ENCODE data around the gene ATP11B. TPM values are rescaled to one million over a fixed set of nuclear protein-coding genes. Genes with fewer than 3 reads are reported as not detected.

The ATP11B gene
- total and polyA plus RNA-seq, 9 of the 15 experiments (the other 6 are each of a cell fraction or from before 2014, with no cell fraction given): 11.9 to 68.7 (median 41.8) TPM

DNA sequence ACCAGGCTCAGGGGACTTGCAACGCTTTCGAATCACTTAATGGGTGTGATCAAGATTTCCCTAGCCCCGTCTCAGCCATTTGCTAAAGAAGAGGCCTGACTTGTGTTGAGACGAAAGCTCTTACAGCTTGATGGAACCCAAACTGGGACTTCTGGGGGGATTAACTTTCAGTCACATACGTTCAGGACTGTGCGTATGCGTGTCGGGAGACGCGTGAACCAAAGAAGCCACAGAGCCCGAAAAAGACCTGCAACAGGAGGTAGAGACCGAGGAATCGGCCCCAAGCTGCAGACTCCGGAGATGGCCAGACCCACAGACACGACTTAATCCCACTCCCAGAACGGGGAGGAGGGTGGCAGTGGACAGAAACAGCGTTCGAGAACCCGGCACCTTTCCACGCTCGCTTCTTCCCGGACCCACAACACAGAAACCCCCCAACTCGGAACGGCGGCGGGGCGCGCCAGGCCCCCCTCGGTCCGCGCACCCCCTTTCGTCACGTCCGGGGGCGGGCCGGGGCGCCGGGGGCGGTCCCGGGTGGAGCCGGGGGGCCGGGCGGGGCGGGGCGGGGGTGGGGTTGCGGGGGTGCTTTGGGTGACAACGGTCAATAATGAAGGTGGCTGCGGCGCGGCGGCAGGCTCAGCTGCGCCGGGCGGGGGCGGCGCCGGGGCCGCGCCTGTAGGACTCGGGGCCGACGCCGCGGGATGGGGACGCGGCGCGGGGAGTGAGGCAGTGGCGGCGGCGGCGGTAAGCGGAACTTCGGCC, at the start of gene ATP11B (continued):
- TF ChIP-seq, protein P1, sequence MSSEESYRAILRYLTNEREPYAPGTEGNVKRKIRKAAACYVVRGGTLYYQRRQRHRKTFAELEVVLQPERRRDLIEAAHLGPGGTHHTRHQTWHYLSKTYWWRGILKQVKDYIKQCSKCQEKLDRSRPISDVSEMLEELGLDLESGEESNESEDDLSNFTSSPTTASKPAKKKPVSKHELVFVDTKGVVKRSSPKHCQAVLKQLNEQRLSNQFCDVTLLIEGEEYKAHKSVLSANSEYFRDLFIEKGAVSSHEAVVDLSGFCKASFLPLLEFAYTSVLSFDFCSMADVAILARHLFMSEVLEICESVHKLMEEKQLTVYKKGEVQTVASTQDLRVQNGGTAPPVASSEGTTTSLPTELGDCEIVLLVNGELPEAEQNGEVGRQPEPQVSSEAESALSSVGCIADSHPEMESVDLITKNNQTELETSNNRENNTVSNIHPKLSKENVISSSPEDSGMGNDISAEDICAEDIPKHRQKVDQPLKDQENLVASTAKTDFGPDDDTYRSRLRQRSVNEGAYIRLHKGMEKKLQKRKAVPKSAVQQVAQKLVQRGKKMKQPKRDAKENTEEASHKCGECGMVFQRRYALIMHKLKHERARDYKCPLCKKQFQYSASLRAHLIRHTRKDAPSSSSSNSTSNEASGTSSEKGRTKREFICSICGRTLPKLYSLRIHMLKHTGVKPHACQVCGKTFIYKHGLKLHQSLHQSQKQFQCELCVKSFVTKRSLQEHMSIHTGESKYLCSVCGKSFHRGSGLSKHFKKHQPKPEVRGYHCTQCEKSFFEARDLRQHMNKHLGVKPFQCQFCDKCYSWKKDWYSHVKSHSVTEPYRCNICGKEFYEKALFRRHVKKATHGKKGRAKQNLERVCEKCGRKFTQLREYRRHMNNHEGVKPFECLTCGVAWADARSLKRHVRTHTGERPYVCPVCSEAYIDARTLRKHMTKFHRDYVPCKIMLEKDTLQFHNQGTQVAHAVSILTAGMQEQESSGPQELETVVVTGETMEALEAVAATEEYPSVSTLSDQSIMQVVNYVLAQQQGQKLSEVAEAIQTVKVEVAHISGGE (CRISPR knock-in tag; IDR thresholded peaks at IDR 0.05): peak in 2 of 3 experiments; percentile 54 to 90; a peak in 3 of 6 replicates
- TF ChIP-seq BRD9 (IDR thresholded peaks at IDR 0.05; ENCODE audit: low read depth, partially characterized antibody) (peak; percentile 29), KLF6 (CRISPR knock-in tag; IDR thresholded peaks at IDR 0.05; ENCODE audit: borderline replicate concordance) (no peak), OTX1 (CRISPR knock-in tag; IDR thresholded peaks at IDR 0.05) (no peak; the same call in 1 of the 2 replicates), PHF8 (IDR thresholded peaks at IDR 0.05; ENCODE audit: borderline replicate concordance, low read length) (peak; percentile 83; the same call in 1 of the 2 replicates), ZNF699 (CRISPR knock-in tag; IDR thresholded peaks at IDR 0.05; ENCODE audit: insufficient replicate concordance) (no peak), MTA3 (IDR thresholded peaks at IDR 0.05; ENCODE audit: borderline replicate concordance) (peak; percentile 28; the same call in 1 of the 2 replicates), YY1 (IDR thresholded peaks at IDR 0.05; ENCODE audit: borderline replicate concordance in 1 of 3, control insufficient read depth in 1 of 3, extremely low read depth in 1 of 3, insufficient read depth in 3 of 3, insufficient read length in 1 of 3, insufficient replicate concordance in 2 of 3, low read depth in 1 of 3, low read length in 2 of 3) (peak in 2 of 3 experiments; percentile 82)
- TF ChIP-seq, protein P2, sequence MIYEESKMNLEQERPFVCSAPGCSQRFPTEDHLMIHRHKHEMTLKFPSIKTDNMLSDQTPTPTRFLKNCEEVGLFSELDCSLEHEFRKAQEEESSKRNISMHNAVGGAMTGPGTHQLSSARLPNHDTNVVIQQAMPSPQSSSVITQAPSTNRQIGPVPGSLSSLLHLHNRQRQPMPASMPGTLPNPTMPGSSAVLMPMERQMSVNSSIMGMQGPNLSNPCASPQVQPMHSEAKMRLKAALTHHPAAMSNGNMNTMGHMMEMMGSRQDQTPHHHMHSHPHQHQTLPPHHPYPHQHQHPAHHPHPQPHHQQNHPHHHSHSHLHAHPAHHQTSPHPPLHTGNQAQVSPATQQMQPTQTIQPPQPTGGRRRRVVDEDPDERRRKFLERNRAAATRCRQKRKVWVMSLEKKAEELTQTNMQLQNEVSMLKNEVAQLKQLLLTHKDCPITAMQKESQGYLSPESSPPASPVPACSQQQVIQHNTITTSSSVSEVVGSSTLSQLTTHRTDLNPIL (CRISPR knock-in tag; IDR thresholded peaks at IDR 0.05): no peak
- TF ChIP-seq, protein P3, sequence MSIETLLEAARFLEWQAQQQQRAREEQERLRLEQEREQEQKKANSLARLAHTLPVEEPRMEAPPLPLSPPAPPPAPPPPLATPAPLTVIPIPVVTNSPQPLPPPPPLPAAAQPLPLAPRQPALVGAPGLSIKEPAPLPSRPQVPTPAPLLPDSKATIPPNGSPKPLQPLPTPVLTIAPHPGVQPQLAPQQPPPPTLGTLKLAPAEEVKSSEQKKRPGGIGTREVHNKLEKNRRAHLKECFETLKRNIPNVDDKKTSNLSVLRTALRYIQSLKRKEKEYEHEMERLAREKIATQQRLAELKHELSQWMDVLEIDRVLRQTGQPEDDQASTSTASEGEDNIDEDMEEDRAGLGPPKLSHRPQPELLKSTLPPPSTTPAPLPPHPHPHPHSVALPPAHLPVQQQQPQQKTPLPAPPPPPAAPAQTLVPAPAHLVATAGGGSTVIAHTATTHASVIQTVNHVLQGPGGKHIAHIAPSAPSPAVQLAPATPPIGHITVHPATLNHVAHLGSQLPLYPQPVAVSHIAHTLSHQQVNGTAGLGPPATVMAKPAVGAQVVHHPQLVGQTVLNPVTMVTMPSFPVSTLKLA (conservative IDR thresholded peaks at IDR 0.05): 0 out of 4 replicates have a peak, but pooled peaks have one; percentile 34 to 48
- TF ChIP-seq, protein P4, sequence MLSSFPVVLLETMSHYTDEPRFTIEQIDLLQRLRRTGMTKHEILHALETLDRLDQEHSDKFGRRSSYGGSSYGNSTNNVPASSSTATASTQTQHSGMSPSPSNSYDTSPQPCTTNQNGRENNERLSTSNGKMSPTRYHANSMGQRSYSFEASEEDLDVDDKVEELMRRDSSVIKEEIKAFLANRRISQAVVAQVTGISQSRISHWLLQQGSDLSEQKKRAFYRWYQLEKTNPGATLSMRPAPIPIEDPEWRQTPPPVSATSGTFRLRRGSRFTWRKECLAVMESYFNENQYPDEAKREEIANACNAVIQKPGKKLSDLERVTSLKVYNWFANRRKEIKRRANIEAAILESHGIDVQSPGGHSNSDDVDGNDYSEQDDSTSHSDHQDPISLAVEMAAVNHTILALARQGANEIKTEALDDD (IDR thresholded peaks at IDR 0.05): 0 out of 2 replicates have a peak, but pooled peaks have one; percentile 5
- TF ChIP-seq, protein P5, sequence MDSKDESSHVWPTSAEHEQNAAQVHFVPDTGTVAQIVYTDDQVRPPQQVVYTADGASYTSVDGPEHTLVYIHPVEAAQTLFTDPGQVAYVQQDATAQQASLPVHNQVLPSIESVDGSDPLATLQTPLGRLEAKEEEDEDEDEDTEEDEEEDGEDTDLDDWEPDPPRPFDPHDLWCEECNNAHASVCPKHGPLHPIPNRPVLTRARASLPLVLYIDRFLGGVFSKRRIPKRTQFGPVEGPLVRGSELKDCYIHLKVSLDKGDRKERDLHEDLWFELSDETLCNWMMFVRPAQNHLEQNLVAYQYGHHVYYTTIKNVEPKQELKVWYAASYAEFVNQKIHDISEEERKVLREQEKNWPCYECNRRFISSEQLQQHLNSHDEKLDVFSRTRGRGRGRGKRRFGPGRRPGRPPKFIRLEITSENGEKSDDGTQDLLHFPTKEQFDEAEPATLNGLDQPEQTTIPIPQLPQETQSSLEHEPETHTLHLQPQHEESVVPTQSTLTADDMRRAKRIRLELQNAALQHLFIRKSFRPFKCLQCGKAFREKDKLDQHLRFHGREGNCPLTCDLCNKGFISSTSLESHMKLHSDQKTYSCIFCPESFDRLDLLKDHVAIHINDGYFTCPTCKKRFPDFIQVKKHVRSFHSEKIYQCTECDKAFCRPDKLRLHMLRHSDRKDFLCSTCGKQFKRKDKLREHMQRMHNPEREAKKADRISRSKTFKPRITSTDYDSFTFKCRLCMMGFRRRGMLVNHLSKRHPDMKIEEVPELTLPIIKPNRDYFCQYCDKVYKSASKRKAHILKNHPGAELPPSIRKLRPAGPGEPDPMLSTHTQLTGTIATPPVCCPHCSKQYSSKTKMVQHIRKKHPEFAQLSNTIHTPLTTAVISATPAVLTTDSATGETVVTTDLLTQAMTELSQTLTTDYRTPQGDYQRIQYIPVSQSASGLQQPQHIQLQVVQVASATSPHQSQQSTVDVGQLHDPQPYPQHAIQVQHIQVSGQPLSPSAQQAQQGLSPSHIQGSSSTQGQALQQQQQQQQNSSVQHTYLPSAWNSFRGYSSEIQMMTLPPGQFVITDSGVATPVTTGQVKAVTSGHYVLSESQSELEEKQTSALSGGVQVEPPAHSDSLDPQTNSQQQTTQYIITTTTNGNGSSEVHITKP (IDR thresholded peaks at IDR 0.05; ENCODE audit: partially characterized antibody): peak; percentile 65
